ENCODE data around the gene ABAT.

DNA sequence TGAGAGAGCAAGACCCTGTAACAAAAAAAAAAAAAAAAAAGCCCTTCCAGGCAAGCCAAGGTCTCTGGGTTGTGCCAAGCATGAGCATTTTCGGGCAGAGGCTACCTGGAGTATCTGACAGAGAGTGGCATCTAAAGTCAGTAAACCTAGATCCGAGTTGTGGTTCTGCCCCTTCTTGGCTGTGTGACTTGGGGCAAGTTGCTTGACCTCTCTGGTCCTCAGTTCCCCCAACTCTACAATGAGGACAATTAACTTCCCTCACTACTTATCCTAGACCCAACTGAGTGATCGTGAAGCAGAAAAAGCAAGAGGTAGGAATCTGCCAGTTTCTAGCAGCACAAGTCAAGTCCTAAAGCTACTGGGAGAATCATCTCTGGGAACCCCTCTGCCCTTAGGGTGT, 88.7 kb downstream of the ABAT start:
- TF ChIP-seq CTCF (IDR thresholded peaks at IDR 0.05; ENCODE audit: low read length) (no peak), EZH2 (IDR thresholded peaks at IDR 0.05; ENCODE audit: borderline replicate concordance, low read length) (no peak)

All from OCI-LY1 (cell line).